ENCODE measurements around the gene CDA. TPM values are rescaled to one million over a fixed set of nuclear protein-coding genes. Genes with fewer than 3 reads are reported as not detected.
"Not testable (repeated sequence)": the region's sequence is repeated elsewhere in the genome, so short reads cannot be mapped to it uniquely, and the experiment has no call there.

Gene CDA
- total and polyA plus RNA-seq, 7 donors = 1.0 to 2.5 (median 1.7) TPM

DNA sequence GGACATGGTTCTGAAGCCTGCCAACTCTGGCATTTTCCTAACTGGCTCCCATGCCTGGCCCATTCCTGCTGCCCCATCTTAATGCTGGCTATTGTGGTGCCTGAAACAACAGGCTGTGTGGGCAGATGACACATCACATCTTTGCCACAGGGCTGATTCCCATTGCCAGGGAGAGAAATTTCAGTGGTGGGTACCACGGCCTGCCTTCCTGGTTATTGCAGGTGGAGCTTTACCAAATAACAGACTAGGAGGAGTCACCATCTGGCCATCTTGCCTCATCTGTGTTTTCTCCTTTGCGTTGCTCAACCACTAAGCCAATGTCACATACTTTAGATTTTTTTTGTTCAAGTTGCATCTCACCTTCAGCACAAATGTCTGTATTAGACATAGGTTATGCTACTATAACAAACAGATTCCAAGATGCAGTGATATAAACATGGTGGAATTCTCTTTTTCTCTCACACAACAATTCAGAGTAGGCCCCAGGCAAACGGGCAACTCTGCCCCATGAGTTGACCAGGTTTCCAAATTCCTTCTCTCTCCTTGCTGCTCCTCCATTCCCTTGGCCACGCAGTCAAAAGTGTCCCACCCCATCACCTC, 14.1 kb downstream of the CDA start:
- no peaks in the 10 kb centered on the region for H3K36me3 ChIP-seq (ENCODE audit: insufficient read depth in 1 of 2, low read depth in 1 of 2)
- no peak overlapping the region for H3K27ac ChIP-seq
- no peak overlapping the region for H3K4me3 ChIP-seq
- TF ChIP-seq CTCF (IDR thresholded peaks at IDR 0.05) = no peak
- ATAC-seq (no peak), DNase-seq (no peak)
- H3K27me3 ChIP-seq (ENCODE audit: insufficient read depth in 3 of 3, low read length in 2 of 3) = peaks cover 0 to 1% (median 0%) of the 10 kb centered on the region in 3 donors
- H3K9me3 ChIP-seq = no peaks in the 10 kb centered on the region
- no peaks in the 10 kb centered on the region for H3K4me1 ChIP-seq
- intact Hi-C loops (cut with DNase I) = no loop called here
- 87 to 90% (median 88%) methylated on average over 4 of the region's 4 CpGs for WGBS, 3 donors

- Histone ChIP-seq H3K27me3 (ENCODE audit: insufficient read depth in 3 of 3, low read length in 2 of 3) (peaks cover 0 to 1% (median 0%) of the 10 kb centered on the region in 3 donors), H3K27ac (no peak overlapping the region), H3K9me3 (no peaks in the 10 kb centered on the region), H3K4me1 (no peaks in the 10 kb centered on the region), H3K36me3 (ENCODE audit: insufficient read depth in 1 of 2, low read depth in 1 of 2) (no peaks in the 10 kb centered on the region), H3K4me3 (no peak overlapping the region)
- no peak for TF ChIP-seq CTCF (IDR thresholded peaks at IDR 0.05)
- intact Hi-C loops (cut with DNase I) = no loop called here
- DNase-seq (no peak), ATAC-seq (no peak)
- 86 to 91% (median 88%) methylated on average over 9 of the region's 9 CpGs for WGBS, 3 donors
Measured at GRCh38 chr1:20603504-20604464, 14.9 kb downstream of the CDA start.

DNA sequence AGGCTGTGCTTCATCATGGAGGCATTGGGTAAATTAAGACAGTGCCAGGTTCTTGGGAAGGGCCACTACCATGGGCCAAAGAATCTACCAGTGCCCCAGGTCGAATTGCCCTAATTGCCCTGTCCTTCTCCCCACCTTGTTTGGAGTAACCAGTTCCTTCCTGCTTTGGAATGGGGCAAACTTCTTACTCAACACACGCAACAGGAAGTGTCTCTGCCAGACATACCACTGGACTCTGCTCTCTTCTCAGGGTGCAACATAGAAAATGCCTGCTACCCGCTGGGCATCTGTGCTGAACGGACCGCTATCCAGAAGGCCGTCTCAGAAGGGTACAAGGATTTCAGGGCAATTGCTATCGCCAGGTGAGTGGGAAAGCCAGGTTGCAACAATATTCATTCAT, 15.8 kb downstream of the CDA start:
- Histone ChIP-seq H3K36me3 (ENCODE audit: insufficient read depth in 1 of 2, low read depth in 1 of 2) (no peaks in the 10 kb centered on the region), H3K27ac (no peak overlapping the region)
- 85 to 90% (median 85%) methylated on average over 7 of the region's 7 CpGs for WGBS, 3 donors

DNA sequence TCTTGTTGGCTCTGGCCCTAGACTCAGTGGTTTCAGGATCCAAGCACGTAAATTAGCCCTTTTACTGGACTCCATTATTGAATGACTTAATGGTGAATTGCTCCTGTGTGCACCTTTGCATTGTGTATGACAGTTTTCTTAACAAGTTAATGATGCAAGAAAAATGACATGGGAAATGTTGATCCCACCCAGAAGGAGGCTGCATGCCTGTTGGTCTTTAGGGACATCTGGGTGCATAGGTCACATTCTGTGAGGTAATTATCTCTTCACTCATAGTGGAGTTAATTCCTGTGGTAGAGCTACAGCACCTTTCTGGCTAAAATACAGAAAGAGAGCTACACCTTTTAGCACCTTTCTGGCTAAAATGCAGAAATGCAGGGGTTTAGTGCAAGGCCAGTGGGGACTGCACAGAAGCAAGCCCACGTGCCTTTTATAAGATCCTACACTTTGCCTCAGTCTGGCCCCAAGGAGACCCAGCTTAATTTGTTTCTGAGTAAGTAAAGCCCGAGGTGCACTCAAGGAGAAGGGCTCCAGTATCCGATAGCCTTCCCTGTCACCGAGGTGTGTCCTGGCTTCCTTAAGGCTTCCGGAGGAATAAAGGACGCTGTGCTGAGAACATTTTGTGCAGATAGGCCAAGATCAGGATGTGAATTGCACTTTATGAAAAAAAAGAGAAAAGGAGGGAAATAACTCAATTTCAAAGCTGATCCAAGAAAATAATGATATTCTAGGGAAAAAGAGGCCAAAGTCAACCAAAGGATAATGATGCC, 18.1 kb downstream of the CDA start:
- H3K36me3 ChIP-seq (ENCODE audit: insufficient read depth in 1 of 2, low read depth in 1 of 2); H3K9me3 ChIP-seq; H3K4me3 ChIP-seq; intact Hi-C loops (cut with DNase I); H3K4me1 ChIP-seq; ATAC-seq; H3K27me3 ChIP-seq (ENCODE audit: insufficient read depth in 3 of 3, low read length in 2 of 3); DNase-seq; H3K27ac ChIP-seq: not testable (repeated sequence)
- 62 to 76% (median 76%) methylated on average over 6 of the region's 7 CpGs for WGBS, 3 donors

More for the DNA sequence above, 15.8 kb downstream of the CDA start:
- no peak for ATAC-seq
- H3K4me1 ChIP-seq = no peaks in the 10 kb centered on the region
- H3K27me3 ChIP-seq (ENCODE audit: insufficient read depth in 3 of 3, low read length in 2 of 3) = peaks cover 0 to 1% (median 0%) of the 10 kb centered on the region in 3 donors
- no peak for DNase-seq
- H3K9me3 ChIP-seq = no peaks in the 10 kb centered on the region
- no peak overlapping the region for H3K4me3 ChIP-seq
- intact Hi-C loops (cut with DNase I) = no loop called here
- no peak for TF ChIP-seq CTCF (IDR thresholded peaks at IDR 0.05)

DNA sequence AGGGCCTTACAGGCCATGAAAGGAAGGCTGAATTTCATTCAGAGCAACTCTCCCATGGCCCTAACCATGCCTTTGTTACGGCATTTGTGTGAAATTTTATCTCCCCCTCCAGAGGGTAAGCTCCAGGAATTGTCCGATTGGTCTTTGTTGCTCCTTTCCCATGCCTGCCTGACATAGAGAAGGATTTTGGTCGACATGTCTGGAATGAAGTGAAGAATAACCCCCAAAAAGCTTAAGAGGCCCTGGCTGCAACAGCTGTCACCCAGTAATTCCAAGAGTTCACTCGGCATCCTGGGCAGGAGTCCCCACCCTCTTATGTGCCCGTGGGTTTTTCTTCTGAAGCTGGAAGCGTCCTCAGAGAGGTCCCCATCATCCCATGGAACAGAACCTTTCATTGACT, 20.6 kb downstream of the CDA start:
- Histone ChIP-seq H3K27ac (no peak overlapping the region), H3K4me3 (no peak overlapping the region), H3K27me3 (ENCODE audit: insufficient read depth in 3 of 3, low read length in 2 of 3) (no peaks in the 10 kb centered on the region), H3K4me1 (peaks cover 7% of the 10 kb centered on the region), H3K9me3 (no peaks in the 10 kb centered on the region), H3K36me3 (ENCODE audit: insufficient read depth in 1 of 2, low read depth in 1 of 2) (no peaks in the 10 kb centered on the region)
- DNase-seq (no peak), ATAC-seq (no peak)
- TF ChIP-seq CTCF (IDR thresholded peaks at IDR 0.05) = no peak
- intact Hi-C loops (cut with DNase I) = no loop called here
- 44 to 57% (median 48%) methylated on average over 6 of the region's 6 CpGs for WGBS, 3 donors

Measured in psoas muscle (tissue), 8 donors.